GM19099 (cell line): ENCODE data around the gene C3orf49.

Experiments
- POLR2A ChIP-seq: IDR thresholded peaks from 3 replicates; pipeline ENCODE4 v1.6.1; 2011; ENCODE audit warnings: low read depth; ENCODE audit not compliant: insufficient read length; ENCODE audit errors: extremely low read depth

C3orf49 gene

DNA sequence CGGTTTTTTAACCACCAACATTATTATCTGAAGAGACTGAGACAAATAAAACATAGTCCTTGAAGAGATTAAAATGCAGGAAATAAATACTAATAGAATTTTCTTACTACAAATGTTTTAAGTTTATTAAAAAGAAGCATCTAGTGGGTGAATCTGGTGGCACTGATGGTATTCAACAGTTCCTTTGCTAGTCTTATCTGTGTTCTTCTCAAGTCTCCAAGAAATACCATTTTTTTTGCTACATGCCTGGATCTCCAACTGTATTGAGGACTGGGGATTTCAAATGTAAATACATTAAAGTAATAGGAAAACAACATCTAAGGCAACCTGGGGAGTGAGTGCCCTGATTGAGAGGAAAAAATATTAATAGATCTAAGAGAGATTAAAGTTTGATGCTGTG lies 22.6 kb downstream of the C3orf49 start:
- TF ChIP-seq POLR2A = no peak

DNA sequence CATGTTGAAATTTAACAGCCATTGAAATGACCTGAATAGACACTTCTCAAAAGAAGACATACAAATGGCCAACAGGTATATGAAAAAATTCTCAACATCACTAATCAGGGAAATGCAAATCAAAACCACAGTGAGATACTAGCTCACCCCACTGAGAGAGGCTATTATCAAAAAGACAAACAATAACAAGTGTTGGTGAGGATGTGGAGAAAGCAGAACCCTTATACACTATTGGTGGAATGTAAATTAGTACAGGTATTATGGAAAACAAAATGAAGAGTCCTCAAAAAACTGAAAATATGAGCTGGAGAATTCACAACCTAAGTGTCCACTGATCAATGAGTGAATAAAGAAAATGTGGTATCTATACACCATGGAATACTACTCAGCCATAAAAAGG lies 23.0 kb downstream of the C3orf49 start:
- TF ChIP-seq POLR2A = no peak

DNA sequence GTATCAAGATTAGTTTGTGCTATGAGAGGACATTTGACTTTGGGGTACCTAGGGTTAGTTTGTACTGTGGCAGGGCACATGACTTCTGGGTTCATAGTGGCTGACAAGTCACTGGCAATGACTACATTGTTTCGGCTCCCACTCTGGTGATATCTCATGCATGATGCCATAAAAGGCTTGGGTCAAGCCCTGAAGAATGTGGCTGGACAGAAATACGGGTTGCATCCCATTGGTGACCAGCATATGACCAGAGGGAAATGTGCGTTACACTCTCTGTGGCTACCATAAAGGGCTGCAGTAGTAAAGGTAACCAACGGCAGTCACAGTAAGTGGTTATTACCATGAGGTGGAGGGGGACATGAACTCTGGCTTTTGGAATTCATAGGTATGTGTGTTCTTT lies 26.1 kb downstream of the C3orf49 start:
- no peak for TF ChIP-seq POLR2A

DNA sequence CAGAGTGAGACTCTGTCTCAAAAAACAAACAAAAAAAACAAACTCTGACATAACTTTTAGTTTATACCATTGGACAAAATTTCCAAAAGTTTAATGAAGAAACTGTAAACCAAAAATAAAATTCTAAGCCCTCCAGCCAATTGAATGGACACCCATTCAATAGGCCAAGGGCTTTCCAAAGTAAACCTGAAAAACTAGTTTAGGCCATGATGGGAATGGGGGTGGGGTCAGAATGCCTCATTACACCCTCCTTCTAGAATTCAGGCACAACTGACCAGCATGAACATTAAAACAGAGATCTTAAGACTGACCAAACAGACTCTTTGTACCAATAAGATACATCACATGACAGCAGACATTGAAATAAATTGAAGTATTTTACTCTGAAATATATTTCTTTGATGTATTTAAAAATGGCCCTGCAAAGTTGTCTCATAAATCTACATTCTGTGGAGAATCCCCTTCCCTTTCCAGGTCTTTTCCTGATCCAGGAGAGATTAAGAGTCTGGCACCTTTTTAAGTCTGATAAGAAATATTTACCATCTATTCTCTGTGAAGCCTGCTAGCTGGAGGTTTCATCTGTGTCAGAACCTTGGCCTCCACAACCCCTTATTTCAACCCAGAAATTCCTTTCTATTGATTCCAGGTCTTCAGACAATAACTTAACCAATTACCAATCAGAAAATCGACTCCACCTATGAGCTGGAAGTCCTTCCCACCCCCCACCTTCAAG lies 28.8 kb downstream of the C3orf49 start:
- TF ChIP-seq POLR2A = no peak

DNA sequence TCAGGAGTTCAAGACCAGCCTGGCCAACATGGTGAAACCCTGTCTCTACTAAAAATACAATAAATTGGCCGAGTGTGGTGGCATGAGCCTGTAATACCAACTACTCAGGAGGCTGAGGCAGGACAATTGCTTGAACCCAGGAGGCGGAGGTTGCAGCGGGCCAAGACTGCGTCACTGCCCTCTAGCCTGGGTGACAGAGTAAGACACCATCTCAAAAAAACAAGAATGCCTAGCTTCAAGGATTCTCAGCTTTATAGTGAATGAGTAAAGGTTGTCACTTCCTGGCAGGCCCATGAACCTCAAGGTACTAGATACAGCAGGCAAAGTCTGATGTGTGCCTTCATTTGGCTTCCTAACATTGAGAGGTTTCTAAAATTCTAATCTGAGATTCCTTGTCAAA lies 30.1 kb downstream of the C3orf49 start:
- TF ChIP-seq POLR2A = no peak

DNA sequence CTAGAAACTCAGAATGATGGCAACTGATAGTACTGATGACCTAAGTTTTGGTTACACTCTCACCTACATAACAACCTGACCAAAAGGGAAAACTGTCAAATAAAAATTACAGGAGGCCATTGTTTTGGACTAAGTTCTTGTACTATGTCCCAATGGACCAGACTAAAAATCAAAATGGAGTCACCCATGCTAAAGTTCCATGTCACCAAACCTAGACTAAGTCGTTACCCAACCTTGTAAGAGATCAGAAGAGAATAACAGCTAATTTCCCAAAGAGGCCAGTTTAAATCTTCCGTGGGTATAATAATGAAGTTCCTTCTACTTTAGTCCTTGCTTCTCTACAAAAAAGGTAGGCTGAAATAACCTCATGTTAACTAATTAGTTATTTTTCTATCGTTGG lies 32.2 kb downstream of the C3orf49 start:
- TF ChIP-seq POLR2A = no peak

DNA sequence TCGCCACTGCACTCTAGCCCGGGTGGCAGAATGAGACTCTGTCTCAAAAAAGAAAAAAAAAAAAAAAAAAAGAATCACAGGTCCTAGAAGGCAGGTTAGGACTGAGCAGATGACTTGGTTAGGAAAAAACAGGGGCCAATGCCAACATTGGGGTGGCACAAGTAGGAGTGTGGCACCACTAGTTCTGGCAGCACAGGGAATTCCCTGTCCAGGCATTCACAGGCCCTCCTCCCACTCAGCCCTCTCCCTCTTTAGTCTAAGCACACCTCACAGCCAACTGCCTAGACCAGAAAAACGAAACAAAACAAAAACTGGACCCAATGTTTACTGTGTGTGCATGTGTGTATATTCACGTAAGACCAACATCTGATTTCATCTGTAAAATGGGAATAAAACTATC lies 34.0 kb downstream of the C3orf49 start:
- no peak for TF ChIP-seq POLR2A

DNA sequence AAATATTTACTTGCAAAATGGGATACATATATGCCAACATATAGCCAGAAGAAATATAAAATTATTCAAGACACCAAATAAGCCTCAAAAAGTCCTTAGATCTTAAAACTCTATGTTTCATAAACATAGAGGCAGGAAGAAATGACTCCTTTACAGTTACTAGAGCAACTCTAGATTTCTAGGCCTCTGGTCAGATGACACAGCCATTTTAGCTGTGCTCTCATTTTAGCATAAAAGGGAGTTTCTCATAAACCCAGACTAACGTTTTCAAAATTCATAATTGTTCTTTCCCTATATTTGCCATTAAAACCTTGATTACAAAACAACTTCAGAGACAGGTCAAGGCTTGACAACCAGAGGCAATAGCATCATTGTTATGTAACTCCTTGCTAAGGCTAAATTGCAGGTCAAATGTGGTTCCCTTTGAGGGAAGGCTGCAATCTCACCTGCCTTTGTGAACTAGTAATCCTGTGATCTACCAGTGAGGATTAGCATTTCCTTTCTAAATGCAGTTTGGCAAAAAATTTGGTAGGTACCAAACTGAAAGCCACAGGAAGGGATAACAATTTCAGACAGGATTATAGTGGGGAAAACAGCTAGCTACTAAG lies 36.3 kb downstream of the C3orf49 start:
- TF ChIP-seq POLR2A = no peak

DNA sequence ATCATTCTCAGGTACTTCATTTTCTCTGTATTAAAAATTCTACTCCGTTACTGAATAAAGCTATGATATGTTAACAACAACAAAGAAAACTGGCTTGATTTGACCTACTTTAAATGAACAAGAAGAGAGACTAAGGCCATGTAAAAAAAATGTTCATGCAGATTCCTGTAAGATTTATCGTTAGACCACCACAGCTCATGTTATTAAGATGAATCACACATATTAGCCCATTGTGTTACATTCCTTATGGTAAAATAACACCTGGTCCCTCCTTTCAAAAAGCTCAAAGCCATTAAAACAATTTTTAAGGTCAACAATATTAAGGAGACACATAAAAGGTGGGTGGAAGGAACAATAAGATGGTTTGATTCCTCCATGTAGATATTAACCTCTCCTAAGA lies 38.2 kb downstream of the C3orf49 start:
- no peak for TF ChIP-seq POLR2A

DNA sequence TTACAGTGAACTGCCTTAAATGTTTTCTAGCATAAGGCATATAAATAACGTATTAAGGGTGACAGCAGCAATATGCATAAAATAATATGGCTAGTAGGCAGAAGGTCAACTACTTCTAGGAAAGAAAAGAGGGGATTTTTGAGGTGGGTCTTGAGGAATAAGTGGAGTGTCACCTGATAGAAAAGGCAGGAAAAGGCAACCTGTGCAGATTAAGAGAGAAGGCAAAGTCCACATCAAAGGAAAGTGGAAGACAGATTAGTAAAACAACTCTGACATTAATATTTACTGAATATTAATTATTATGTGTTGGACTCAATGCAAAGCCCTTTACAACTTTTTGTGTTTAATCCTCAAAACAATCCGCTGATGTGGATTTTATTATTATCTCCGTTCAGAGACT lies 41.7 kb downstream of the C3orf49 start:
- TF ChIP-seq POLR2A = no peak

DNA sequence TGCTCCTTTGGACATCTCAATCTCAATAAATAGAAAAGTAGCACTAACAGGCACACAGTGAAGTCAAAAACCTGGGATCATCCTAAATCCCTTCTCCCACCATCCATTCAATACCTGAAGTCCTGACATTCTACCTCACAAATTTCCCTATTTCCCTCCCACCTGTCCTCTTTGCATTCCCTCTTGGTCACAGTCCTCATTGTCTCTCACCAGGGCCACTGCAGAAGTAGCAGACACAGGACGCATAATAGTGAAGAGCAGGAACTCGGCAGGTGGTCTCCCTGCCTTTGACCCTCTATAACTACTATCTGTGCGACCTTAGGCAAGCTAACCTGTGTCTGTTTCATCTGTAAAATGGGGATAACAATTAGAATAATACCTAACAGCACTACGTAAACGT lies 42.2 kb downstream of the C3orf49 start:
- no peak for TF ChIP-seq POLR2A

DNA sequence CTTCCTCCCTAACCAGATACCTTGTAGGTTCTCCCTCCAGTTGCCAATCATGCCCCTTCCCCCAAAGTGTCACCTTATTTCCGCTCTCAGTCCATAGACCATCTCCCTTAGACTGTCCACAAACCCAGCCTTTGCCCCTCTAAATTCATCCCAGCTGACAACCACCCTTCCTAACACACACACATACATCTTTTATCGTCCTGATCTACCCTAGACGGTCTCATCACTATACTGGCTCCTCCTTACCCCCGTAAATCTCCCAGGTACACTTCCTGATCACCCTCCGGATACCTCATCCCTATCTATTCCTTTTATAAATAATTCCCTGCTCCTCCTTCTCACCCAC lies 43.7 kb downstream of the C3orf49 start:
- no peak for TF ChIP-seq POLR2A

DNA sequence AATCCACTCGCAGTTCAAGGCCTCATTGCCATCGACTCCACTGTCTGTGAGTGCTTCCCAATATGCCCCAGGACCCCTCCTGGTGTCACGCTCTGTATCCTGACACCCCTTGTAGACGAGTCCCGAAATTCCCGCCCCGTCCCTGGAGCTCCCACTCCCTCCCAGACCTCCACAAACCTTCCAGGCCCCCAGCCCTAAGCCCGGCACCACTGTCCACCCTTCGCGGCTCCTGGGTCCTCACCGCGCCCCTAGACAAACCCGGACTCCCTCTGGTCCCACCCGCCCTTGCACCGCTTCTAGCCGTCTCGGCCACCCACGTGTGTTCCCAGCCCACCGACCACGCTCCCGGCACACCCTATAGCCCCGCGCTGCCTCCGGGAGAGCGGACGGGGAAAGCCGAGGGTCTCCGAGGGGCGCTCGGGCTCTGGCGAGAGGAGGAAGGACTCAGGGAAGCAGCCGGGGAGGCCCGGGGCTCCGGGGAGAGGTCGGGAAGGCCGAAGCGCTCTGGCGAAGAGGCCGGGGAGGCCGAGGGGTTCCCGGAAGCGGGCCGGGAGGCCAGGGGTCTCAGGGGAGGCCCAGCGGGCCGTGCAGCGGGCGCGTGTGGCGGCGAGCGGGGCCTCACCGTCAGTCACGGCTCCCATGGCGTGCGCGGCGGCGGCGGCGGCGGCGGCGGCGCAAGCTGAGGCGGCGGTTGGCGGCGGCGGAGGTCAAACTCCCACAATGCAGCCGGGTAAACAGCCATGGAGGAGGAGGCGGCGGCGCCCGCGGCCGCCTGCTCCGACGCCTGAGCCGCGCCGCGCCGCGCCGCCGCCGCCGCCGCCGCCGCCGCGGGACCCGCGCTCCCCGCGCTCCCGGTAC lies 44.3 kb downstream of the C3orf49 start, which contains the start of the genes ATXN7 and THOC7:
ATXN7 (plus strand) TSS at position 718 of the 858 bp plus-strand sequence. CDS start 48,732 bp downstream, outside the sequence.
THOC7 (minus strand) TSS at position 656 of the 858 bp plus-strand sequence; CDS start at position 641, 15 bp downstream.
- TF ChIP-seq POLR2A = peak; percentile 75

DNA sequence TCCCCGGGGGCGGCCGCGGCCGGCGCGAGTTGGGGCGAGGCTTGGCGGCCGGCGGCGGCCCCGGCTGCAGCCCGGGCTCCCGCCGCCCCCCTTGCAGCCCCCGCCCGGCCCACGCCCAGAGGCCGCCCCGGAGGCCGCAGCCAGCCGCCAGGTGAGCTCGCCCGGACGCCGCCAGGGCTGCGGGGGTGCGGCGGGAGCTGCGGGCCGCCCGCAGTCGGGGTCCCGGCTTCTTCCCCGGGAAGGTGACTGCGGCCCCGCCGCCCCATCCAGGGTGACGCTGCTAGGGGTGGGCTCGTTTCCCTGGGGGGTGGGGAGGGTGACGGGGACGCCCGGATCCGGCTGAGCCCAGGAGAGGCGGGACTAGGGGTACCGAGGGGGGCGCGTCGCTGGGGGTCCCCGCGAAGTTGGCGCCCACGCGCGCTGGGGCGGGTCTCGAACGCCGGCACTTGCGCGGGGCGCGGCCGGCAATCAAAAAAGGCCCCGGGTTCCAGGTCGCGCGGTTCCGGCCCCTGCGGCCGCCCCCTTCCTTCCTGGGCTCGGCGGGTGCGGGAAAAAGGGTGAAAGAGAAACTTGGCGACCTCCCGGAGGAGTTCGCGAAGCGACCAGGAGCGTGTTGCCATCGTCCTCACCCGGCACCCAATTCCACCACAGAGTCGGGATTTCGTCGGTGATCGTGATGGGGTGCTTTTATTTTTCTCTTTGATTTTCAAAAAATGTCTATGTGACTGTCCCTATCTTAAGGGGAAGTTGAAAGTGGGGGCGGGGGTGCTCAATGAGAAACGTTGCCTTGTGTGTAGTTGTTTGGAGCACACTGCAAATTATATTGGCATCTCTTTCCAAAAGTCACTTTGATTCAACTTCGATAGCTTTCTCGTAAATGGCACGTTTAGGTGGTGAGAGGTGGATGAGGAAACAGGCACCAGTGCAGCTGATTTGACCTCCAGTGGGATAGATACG lies 45.2 kb downstream of the C3orf49 start:
- TF ChIP-seq POLR2A = peak; percentile 60

DNA sequence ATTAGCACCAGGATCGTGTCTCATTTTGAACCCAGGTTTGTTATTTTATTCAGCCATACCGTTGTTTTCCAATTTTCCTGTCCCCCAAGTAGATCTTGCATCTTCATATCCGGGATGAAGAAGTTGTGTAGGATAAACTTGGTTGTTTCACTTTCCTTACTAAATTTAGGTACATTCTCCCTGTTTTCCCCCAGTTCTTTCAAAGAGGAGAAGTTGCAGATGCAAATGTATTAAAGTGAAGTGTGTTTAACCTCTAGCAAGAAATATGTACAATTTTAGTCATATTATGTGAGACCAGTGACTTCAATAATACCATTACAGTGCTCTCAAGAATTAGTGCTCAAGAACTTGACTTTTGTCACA lies 45.8 kb downstream of the C3orf49 start:
- no peak for TF ChIP-seq POLR2A
